Measurements from ENCODE around the gene PLXNA2. TPM values are rescaled to one million over a fixed set of nuclear protein-coding genes. Genes with fewer than 3 reads are reported as not detected.

Gene PLXNA2
- total and polyA plus RNA-seq, 2 donors (not counting 1 experiment from before 2014, with no cell fraction given) = 0.31 to 1.2 TPM

- no peak overlapping the region for H3K4me3 Mint-ChIP-seq
- ChIA-PET CTCF (no interaction called here), POLR2A (no interaction called here)
- Histone ChIP-seq H3K27me3 (replicated peaks in 1 of 4; ENCODE audit: control extremely low read depth in 1 of 4, control insufficient read depth in 3 of 4, insufficient read depth in 4 of 4, low read length in 3 of 4) (no peaks in the 10 kb centered on the region), H4K20me1 (ENCODE audit: control insufficient read depth, insufficient read depth, low read length, poor library complexity, severe bottlenecking) (no peaks in the 10 kb centered on the region), H3K9ac (ENCODE audit: low read length) (no peak overlapping the region), H3K79me2 (ENCODE audit: control insufficient read depth, insufficient read depth, low read length) (no peaks in the 10 kb centered on the region), H3K4me1 (ENCODE audit: control insufficient read depth in 2 of 2, insufficient read depth in 2 of 2, low read length in 2 of 2) (no peaks in the 10 kb centered on the region), H3K4me2 (replicated peaks; ENCODE audit: low read depth, low read length, poor library complexity, severe bottlenecking) (no peak overlapping the region), H3K4me3 (ENCODE audit: control extremely low read depth in 1 of 5, extremely low read depth in 1 of 5, insufficient read depth in 1 of 5, low read depth in 2 of 5, low read length in 4 of 5) (no peak overlapping the region), H3K36me3 (replicated peaks in 1 of 2; ENCODE audit: control extremely low read depth in 1 of 2, control insufficient read depth in 1 of 2, extremely low read depth in 1 of 2, insufficient read depth in 2 of 2, low read length in 1 of 2) (no peaks in the 10 kb centered on the region), H3K27ac (ENCODE audit: low read length in 2 of 2) (no peak overlapping the region), H2AFZ (ENCODE audit: insufficient read depth, low read depth, low read length, poor library complexity, severe bottlenecking) (no peak overlapping the region), H3K9me3 (ENCODE audit: control extremely low read depth in 1 of 3, control insufficient read depth in 2 of 3, insufficient read depth in 1 of 3, low read length in 2 of 3) (no peaks in the 10 kb centered on the region)
- no peak overlapping the region for H3K27ac Mint-ChIP-seq
- H3K9me3 Mint-ChIP-seq (ENCODE audit: insufficient read depth) = no peaks in the 10 kb centered on the region
- no peaks in the 10 kb centered on the region for H3K27me3 Mint-ChIP-seq
- no peak for TF ChIP-seq CTCF (IDR thresholded peaks at IDR 0.05)
- 88% methylated on average over 13 of the region's 13 CpGs for WGBS (ENCODE audit: insufficient coverage)
- H3K4me1 Mint-ChIP-seq = no peaks in the 10 kb centered on the region
- ATAC-seq (ENCODE audit: low read depth) = no peak
- DNase-seq = no peak
- intact Hi-C loops (cut with micrococcal nuclease) = no loop called here
These were observed 201.3 kb downstream of the PLXNA2 start for GRCh38 chr1:208042868-208043267.

GRCh38 chr1:208042041-208042615 lies 202.1 kb downstream of the PLXNA2 start:
- no peak for TF ChIP-seq EZH2 (IDR thresholded peaks at IDR 0.05; ENCODE audit: borderline replicate concordance, insufficient read depth, low read depth, low read length, poor library complexity, severe bottlenecking)
- TF ChIP-seq CTCF (IDR thresholded peaks at IDR 0.05) = no peak
- Histone ChIP-seq H3K9ac (ENCODE audit: low read length) (no peak overlapping the region), H3K27ac (ENCODE audit: low read length in 2 of 2) (no peak overlapping the region), H2AFZ (ENCODE audit: insufficient read depth, low read depth, low read length, poor library complexity, severe bottlenecking) (no peak overlapping the region), H3K27me3 (replicated peaks in 1 of 4; ENCODE audit: control extremely low read depth in 1 of 4, control insufficient read depth in 3 of 4, insufficient read depth in 4 of 4, low read length in 3 of 4) (no peaks in the 10 kb centered on the region), H3K9me3 (ENCODE audit: control extremely low read depth in 1 of 3, control insufficient read depth in 2 of 3, insufficient read depth in 1 of 3, low read length in 2 of 3) (no peaks in the 10 kb centered on the region), H3K4me1 (ENCODE audit: control insufficient read depth in 2 of 2, insufficient read depth in 2 of 2, low read length in 2 of 2) (no peaks in the 10 kb centered on the region), H3K4me3 (ENCODE audit: control extremely low read depth in 1 of 5, extremely low read depth in 1 of 5, insufficient read depth in 1 of 5, low read depth in 2 of 5, low read length in 4 of 5) (no peak overlapping the region), H3K36me3 (replicated peaks in 1 of 2; ENCODE audit: control extremely low read depth in 1 of 2, control insufficient read depth in 1 of 2, extremely low read depth in 1 of 2, insufficient read depth in 2 of 2, low read length in 1 of 2) (no peaks in the 10 kb centered on the region), H3K4me2 (replicated peaks; ENCODE audit: low read depth, low read length, poor library complexity, severe bottlenecking) (no peak overlapping the region), H4K20me1 (ENCODE audit: control insufficient read depth, insufficient read depth, low read length, poor library complexity, severe bottlenecking) (no peaks in the 10 kb centered on the region), H3K79me2 (ENCODE audit: control insufficient read depth, insufficient read depth, low read length) (no peaks in the 10 kb centered on the region)
- no peaks in the 10 kb centered on the region for H3K4me1 Mint-ChIP-seq
- ATAC-seq (ENCODE audit: low read depth) = no peak
- no peaks in the 10 kb centered on the region for H3K27me3 Mint-ChIP-seq
- H3K4me3 Mint-ChIP-seq = no peak overlapping the region
- H3K27ac Mint-ChIP-seq = no peak overlapping the region
- H3K9me3 Mint-ChIP-seq (ENCODE audit: insufficient read depth) = no peaks in the 10 kb centered on the region
- CTCF ChIA-PET = interaction anchor here (1.1 kb wide), 1 partner anchor 20 kb away, joined by 3 read pairs; no protein-coding TSS in a partner anchor
- WGBS (ENCODE audit: insufficient coverage) = 95% methylated on average over 16 of the region's 22 CpGs
- no peak for DNase-seq
- POLR2A ChIA-PET = no interaction called here
- intact Hi-C loops (cut with micrococcal nuclease) = no loop called here
